ENCODE measurements around the gene CIP2A.

DNA sequence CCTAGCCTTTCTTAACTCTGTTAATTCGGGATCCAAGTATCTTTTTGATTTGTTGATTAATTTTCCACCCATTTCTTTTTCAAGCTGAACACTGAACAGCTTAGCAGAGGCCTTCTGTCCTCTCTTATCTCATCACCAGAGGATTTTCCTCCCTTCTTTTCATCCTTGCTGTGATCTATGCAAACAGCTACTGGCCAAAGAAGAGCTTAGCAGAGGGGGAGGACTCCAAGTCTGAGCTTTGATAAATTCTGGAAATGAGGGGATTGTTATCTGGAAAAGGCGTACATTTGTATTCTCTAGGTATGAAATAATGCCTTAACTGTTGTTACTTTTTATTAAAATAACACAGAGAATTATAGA lies 13.7 kb upstream of the CIP2A start:
- TF ChIP-seq POLR2A (IDR thresholded peaks at IDR 0.05), result no peak
- TF ChIP-seq CTCF (IDR thresholded peaks at IDR 0.05), result no peak
- TF ChIP-seq POLR2AphosphoS5 (IDR thresholded peaks at IDR 0.05), result no peak
